ENCODE results near the gene LY6G5C. TPM values are rescaled to one million over a fixed set of nuclear protein-coding genes. Genes with fewer than 3 reads are reported as not detected.
A peak's percentile ranks its signal among the peaks of the same experiment; 100 is the strongest.

The LY6G5C gene
- total and polyA plus RNA-seq, 9 of the 15 experiments (the other 6 are each of a cell fraction or from before 2014, with no cell fraction given) = 0.10 to 0.67 (median 0.46) TPM; not detected in 4

GRCh38 chr6:31660381-31661261, 20.2 kb downstream of the LY6G5C start, which contains the start of gene C6orf47:
Gene C6orf47, minus strand, starts transcription at chr6:31660778. Its CDS starts 831 bp downstream, at chr6:31659947.
- Histone ChIP-seq H3K27me3 (ENCODE audit: control insufficient read depth in 2 of 2, insufficient read depth in 2 of 2, low read length in 2 of 2) (no peaks in the 10 kb centered on the region), H4K20me1 (replicated peaks; ENCODE audit: control insufficient read depth, insufficient read depth, low read length) (peaks cover 8% of the 10 kb centered on the region; the same call in 1 of the 2 replicates), H3K36me3 (ENCODE audit: control insufficient read depth, insufficient read depth, low read length) (peaks cover 59% of the 10 kb centered on the region), H3K27ac (ENCODE audit: extremely low read depth, low read depth, low read length) (peak within 1 kb of the TSS; percentile 80), H3K79me2 (ENCODE audit: control insufficient read depth, insufficient read depth, low read length) (peaks cover 84% of the 10 kb centered on the region), H3K9me3 (replicated peaks; ENCODE audit: control insufficient read depth, insufficient read depth, low read depth, low read length) (no peaks in the 10 kb centered on the region), H3K9me1 (ENCODE audit: control insufficient read depth, insufficient read depth, low read length) (no peaks in the 10 kb centered on the region), H3K9ac (ENCODE audit: insufficient read depth in 1 of 2, low read depth in 2 of 2, low read length in 2 of 2) (peak within 1 kb of the TSS; percentile 80 to 93), H3K4me3 (peak within 1 kb of the TSS; percentile 52), H2AFZ (ENCODE audit: low read depth, low read length) (peak within 1 kb of the TSS; percentile 41), H3K4me1 (replicated peaks in 1 of 2; ENCODE audit: control insufficient read depth in 2 of 2, insufficient read depth in 2 of 2, low read length in 2 of 2) (peaks cover 47 to 65% of the 10 kb centered on the region in 2 experiments), H3K4me2 (ENCODE audit: insufficient read depth, low read length) (peak within 1 kb of the TSS; percentile 98)
- DNase-seq (ENCODE audit: extremely low read depth in 1 of 4, low spot score in 3 of 4) (peak; percentile 93 to 99 (median 96)), ATAC-seq (peak; percentile 82), FAIRE-seq (peak; percentile 80)
- ChIA-PET POLR2A (interaction anchor here (0.6 to 9.8 kb wide), 42 partner anchors 8 to 1311 kb away, joined by 3 to 267 read pairs (median 5); partner anchors contain the start of genes ABHD16A, APOM, BAG6 and CLIC1), CTCF (ENCODE audit: low intra/inter-chr PET ratio) (no interaction called here)
- WGBS (ENCODE audit: insufficient coverage, low coverage, missing lambda C conversion rate) = 1% methylated on average over 52 of the region's 52 CpGs
- BruUV-seq (replicated peaks) = TSS peak; percentile 5
- intact Hi-C loops (cut with micrococcal nuclease) = loop anchor here (1.0 to 10.0 kb wide), 2 partner anchors 8 to 514 kb away; partner anchors contain the start of genes AGPAT1, BAG6 and RNF5
- in situ Hi-C loops (cut with MboI) = loop anchor here (5.0 kb wide), 2 partner anchors 113 to 202 kb away; partner anchors contain the start of genes ATP6V1G2, NEU1 and NFKBIL1
- peak; percentile 72 for TF ChIP-seq ZNF263 (CRISPR knock-in tag; IDR thresholded peaks at IDR 0.05; ENCODE audit: borderline replicate concordance)
- peak; percentile 81; the same call in 1 of the 2 replicates for TF ChIP-seq NFATC3 (IDR thresholded peaks at IDR 0.05)
- peak; percentile 29 for TF ChIP-seq TRIM28 (IDR thresholded peaks at IDR 0.05)
- TF ChIP-seq ZNF280A (IDR thresholded peaks at IDR 0.05; ENCODE audit: low read depth, partially characterized antibody) = no peak
- TF ChIP-seq BACH1 (tag; IDR thresholded peaks at IDR 0.05) = no peak
- TF ChIP-seq, protein P1, sequence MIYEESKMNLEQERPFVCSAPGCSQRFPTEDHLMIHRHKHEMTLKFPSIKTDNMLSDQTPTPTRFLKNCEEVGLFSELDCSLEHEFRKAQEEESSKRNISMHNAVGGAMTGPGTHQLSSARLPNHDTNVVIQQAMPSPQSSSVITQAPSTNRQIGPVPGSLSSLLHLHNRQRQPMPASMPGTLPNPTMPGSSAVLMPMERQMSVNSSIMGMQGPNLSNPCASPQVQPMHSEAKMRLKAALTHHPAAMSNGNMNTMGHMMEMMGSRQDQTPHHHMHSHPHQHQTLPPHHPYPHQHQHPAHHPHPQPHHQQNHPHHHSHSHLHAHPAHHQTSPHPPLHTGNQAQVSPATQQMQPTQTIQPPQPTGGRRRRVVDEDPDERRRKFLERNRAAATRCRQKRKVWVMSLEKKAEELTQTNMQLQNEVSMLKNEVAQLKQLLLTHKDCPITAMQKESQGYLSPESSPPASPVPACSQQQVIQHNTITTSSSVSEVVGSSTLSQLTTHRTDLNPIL (CRISPR knock-in tag; IDR thresholded peaks at IDR 0.05) = peak; percentile 60
- TF ChIP-seq HMGXB4 (CRISPR knock-in tag; IDR thresholded peaks at IDR 0.05) = 0 out of 2 replicates have a peak, but pooled peaks have one; percentile 29
- 0 out of 2 replicates have a peak, but pooled peaks have one; percentile 3 for TF ChIP-seq ZNF165 (CRISPR knock-in tag; IDR thresholded peaks at IDR 0.05; ENCODE audit: borderline replicate concordance)
- TF ChIP-seq USF1 (CRISPR knock-in tag; IDR thresholded peaks at IDR 0.05) = no peak
- TF ChIP-seq SPI1 (IDR thresholded peaks at IDR 0.05; ENCODE audit: borderline replicate concordance, low read depth, low read length) = 0 out of 2 replicates have a peak, but pooled peaks have one; percentile 0
- TF ChIP-seq HOXB6 (CRISPR knock-in tag; IDR thresholded peaks at IDR 0.05; ENCODE audit: borderline replicate concordance) = 0 out of 2 replicates have a peak, but pooled peaks have one; percentile 30
- peak; percentile 99 for TF ChIP-seq POLR2AphosphoS2 (IDR thresholded peaks at IDR 0.05; ENCODE audit: low read length)
- peak; percentile 5 to 28; a peak in 3 of 4 replicates for TF ChIP-seq RAD21 (CRISPR knock-in tag; conservative IDR thresholded peaks at IDR 0.05 in 1 of 2, IDR thresholded peaks at IDR 0.05 in 1 of 2)
- TF ChIP-seq KLF6 (CRISPR knock-in tag; IDR thresholded peaks at IDR 0.05; ENCODE audit: borderline replicate concordance) = no peak; the same call in 1 of the 2 replicates
- TF ChIP-seq LARP7 (IDR thresholded peaks at IDR 0.05) = no peak
